NOMO-1 (cell line): Measurements from ENCODE around the gene CALCOCO2.

Experiments
- DNase-seq, 2 experiments: peaks; one replicate each; lab custom pipeline; 2025; ENCODE audit not compliant: unreplicated experiment in 2 of 2; lab: John Stamatoyannopoulos, UW

CALCOCO2 gene

GRCh38 chr17:48912476-48912875 lies 81.6 kb downstream of the CALCOCO2 start:
- no peak for DNase-seq
